HG02852 (cell line): ENCODE data around the gene ZNF668.
A peak's percentile ranks its signal among the peaks of the same experiment; 100 is the strongest.

Experiments
- ATAC-seq: cut with Tn5 transposase; IDR thresholded peaks from one replicate; pipeline ENCODE4 v1.9.1; 2021; ENCODE audit warnings: mild to moderate bottlenecking, moderate library complexity; ENCODE audit not compliant: unreplicated experiment

Gene ZNF668

GRCh38 chr16:31081428-31082351 lies 7.7 kb upstream of the ZNF668 start:
- ATAC-seq: no peak

- no peak for ATAC-seq
Observed at GRCh38 chr16:31080756-31081419, 6.8 kb upstream of the ZNF668 start.

DNA sequence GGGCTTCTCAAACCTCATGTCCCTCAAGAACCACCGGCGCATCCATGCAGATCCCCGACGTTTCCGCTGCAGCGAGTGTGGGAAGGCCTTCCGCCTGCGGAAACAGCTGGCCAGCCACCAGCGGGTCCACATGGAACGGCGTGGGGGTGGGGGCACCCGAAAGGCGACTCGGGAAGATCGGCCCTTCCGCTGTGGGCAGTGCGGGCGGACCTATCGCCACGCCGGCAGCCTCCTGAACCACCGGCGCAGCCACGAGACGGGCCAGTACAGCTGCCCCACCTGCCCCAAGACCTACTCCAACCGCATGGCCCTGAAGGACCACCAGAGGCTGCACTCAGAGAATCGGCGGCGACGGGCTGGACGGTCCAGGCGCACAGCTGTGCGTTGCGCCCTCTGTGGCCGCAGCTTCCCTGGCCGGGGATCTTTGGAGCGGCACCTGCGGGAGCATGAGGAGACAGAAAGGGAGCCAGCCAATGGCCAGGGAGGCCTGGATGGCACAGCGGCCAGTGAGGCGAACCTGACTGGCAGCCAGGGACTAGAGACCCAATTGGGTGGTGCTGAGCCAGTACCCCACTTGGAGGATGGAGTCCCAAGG lies 6.1 kb upstream of the ZNF668 start:
- no peak for ATAC-seq

- no peak for ATAC-seq
Observed at GRCh38 chr16:31079342-31079944, 5.4 kb upstream of the ZNF668 start.

DNA sequence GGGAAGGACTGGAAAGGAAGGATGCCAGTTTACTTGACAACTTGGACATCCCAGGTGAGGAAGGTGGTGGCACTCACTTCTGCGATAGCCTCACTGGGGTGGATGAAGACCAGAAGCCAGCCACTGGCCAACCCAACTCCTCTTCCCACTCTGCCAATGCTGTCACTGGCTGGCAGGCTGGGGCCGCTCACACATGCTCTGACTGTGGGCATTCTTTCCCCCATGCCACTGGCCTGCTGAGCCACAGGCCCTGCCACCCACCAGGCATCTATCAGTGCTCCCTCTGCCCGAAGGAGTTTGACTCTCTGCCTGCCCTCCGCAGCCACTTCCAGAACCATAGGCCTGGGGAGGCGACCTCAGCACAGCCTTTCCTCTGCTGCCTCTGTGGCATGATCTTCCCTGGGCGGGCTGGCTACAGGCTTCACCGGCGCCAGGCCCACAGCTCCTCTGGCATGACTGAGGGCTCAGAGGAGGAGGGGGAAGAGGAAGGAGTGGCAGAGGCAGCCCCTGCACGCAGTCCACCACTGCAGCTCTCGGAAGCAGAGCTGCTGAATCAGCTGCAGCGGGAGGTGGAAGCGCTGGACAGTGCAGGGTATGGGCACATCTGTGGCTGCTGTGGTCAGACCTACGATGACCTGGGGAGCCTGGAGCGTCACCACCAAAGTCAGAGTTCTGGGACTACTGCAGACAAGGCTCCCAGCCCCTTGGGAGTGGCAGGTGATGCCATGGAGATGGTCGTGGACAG lies 4.7 kb upstream of the ZNF668 start:
- ATAC-seq: no peak

DNA sequence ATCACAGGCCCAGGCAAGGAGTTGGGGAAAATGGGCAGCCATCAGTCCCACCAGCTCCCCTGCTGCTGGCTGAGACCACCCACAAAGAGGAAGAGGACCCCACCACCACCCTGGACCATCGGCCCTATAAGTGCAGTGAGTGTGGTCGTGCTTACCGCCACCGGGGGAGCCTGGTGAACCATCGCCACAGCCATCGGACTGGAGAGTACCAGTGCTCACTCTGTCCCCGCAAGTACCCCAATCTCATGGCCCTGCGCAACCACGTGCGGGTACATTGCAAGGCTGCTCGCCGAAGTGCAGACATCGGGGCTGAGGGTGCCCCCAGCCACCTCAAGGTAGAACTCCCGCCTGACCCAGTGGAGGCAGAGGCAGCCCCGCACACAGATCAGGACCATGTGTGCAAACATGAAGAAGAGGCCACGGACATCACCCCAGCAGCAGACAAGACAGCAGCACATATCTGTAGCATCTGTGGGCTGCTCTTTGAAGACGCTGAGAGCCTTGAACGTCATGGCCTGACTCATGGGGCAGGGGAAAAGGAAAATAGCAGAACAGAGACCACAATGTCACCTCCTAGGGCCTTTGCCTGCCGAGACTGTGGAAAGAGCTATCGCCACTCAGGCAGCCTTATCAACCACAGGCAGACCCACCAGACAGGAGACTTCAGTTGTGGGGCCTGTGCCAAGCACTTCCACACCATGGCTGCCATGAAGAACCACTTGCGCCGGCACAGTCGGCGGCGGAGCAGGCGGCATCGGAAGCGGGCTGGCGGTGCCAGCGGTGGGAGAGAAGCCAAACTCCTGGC lies 3.8 kb upstream of the ZNF668 start:
- ATAC-seq: no peak

DNA sequence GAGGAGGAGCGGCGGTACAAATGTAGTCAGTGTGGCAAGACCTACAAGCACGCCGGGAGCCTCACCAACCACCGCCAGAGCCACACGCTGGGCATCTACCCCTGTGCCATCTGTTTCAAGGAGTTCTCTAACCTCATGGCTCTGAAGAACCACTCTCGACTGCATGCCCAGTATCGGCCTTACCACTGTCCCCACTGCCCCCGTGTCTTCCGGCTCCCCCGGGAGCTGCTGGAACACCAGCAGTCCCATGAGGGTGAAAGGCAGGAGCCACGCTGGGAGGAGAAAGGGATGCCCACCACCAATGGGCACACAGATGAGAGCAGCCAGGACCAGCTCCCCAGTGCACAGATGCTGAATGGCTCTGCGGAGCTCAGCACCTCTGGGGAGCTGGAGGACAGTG lies 3.0 kb upstream of the ZNF668 start:
- ATAC-seq: no peak

- ATAC-seq: no peak
Observed at GRCh38 chr16:31076319-31076718, 2.3 kb upstream of the ZNF668 start.

- no peak for ATAC-seq
Observed at GRCh38 chr16:31074814-31075183, 759 bp upstream of the ZNF668 start.

- peak; percentile 46 for ATAC-seq
Observed at GRCh38 chr16:31073142-31073969, 684 bp downstream of the ZNF668 start.

- no peak for ATAC-seq
Observed at GRCh38 chr16:31072540-31073141, 1.4 kb downstream of the ZNF668 start.

- ATAC-seq: no peak
Observed at GRCh38 chr16:31071861-31072260, 2.2 kb downstream of the ZNF668 start.

- no peak for ATAC-seq
Observed at GRCh38 chr16:31067342-31067741, 6.7 kb downstream of the ZNF668 start.

DNA sequence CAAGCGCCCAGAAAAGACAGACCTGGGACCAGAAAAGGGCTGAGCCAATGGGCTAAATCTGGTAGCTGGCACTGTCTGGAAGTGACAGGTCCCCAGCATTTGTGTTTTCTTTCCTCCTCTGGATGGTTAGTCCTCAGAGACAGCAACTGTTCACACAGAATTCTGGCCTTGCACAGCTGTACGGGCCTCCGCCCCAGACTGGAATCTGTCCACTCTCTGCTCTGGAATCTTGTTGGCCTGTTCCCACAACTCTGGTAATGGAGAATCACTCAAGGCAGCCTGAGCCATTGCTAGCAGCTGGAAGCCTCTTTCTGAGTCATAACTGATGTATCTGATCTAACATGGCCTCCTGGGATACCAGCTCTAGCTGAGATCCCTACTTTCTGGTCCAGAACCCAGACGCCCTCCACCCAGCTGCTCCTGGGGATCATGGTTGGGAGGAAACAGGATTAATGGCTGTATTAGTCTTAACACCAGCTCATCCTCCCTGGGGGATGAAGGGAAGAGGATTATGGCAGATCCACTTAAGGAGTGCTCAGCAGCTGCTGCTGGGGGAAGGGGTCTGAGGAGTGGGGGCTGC lies 9.1 kb downstream of the ZNF668 start:
- no peak for ATAC-seq

GRCh38 chr16:31063843-31064611 lies 10.0 kb downstream of the ZNF668 start:
- ATAC-seq: no peak

- no peak for ATAC-seq
Observed at GRCh38 chr16:31063495-31063842, 10.6 kb downstream of the ZNF668 start.

GRCh38 chr16:31061813-31062440 lies 12.1 kb downstream of the ZNF668 start:
- ATAC-seq: no peak
